MM.1S (cell line): ENCODE data around the gene CUL3.

Experiments
- DNase-seq: peaks from one replicate; pipeline ENCODE4 v3.0.0-alpha.2; 2015
- H2AFZ ChIP-seq: fragments of 300-600 bp; sonication (generic); 2 replicates; pipeline ENCODE4 v1.6.0; 2016; ENCODE audit warnings: antibody characterized with exemption, low read length
- H3F3A ChIP-seq: fragments of 300-600 bp; sonication (generic); 2 replicates; pipeline ENCODE4 v1.6.1; 2016; ENCODE audit warnings: mild to moderate bottlenecking, antibody characterized with exemption, low read length, moderate library complexity, mixed read lengths; ENCODE audit not compliant: insufficient read depth
- H3K27ac ChIP-seq: fragments of 300-600 bp; sonication (generic); 2 replicates; pipeline ENCODE4 v1.5.1; 2016; ENCODE audit warnings: mild to moderate bottlenecking, low read length
- H3K27me3 ChIP-seq: fragments of 300-600 bp; sonication (generic); replicated peaks from 2 replicates; pipeline ENCODE4 v1.6.0; 2016; ENCODE audit warnings: low read length; ENCODE audit not compliant: insufficient read depth
- H3K36me3 ChIP-seq: fragments of 300-600 bp; sonication (generic); replicated peaks from 2 replicates; pipeline ENCODE4 v1.6.1; 2016; ENCODE audit warnings: mild to moderate bottlenecking, low read length, mixed read lengths; ENCODE audit not compliant: insufficient read depth
- H3K4me1 ChIP-seq: fragments of 300-600 bp; sonication (generic); 2 replicates; pipeline ENCODE4 v1.6.1; 2016; ENCODE audit warnings: low read length, mixed read lengths
- H3K4me2 ChIP-seq: fragments of 300-600 bp; sonication (generic); 2 replicates; pipeline ENCODE4 v1.6.0; 2016; ENCODE audit warnings: low read depth, low read length
- H3K4me3 ChIP-seq: fragments of 300-600 bp; sonication (generic); 2 replicates; pipeline ENCODE4 v1.5.1; 2016; ENCODE audit warnings: low read length, mixed read lengths
- H3K79me2 ChIP-seq: fragments of 300-600 bp; sonication (generic); 2 replicates; pipeline ENCODE4 v1.6.1; 2016; ENCODE audit warnings: mixed run types, low read length, mixed read lengths
- H3K9ac ChIP-seq: fragments of 300-600 bp; sonication (generic); 2 replicates; pipeline ENCODE4 v1.6.1; 2016; ENCODE audit warnings: low read length, mixed read lengths
- H3K9me2 ChIP-seq: fragments of 300-600 bp; sonication (generic); replicated peaks from 2 replicates; pipeline ENCODE4 v1.6.1; 2016; ENCODE audit warnings: mild to moderate bottlenecking, low read length, mixed read lengths; ENCODE audit not compliant: insufficient read depth
- H3K9me3 ChIP-seq: fragments of 300-600 bp; sonication (generic); replicated peaks from 2 replicates; pipeline ENCODE4 v1.6.1; 2016; ENCODE audit warnings: mild to moderate bottlenecking, low read length, mixed read lengths; ENCODE audit not compliant: insufficient read depth
- H4K20me1 ChIP-seq: fragments of 300-600 bp; sonication (generic); 2 replicates; pipeline ENCODE4 v1.6.1; 2016; ENCODE audit warnings: mild to moderate bottlenecking, low read length, moderate library complexity, mixed read lengths; ENCODE audit not compliant: insufficient read depth
- CTCF ChIP-seq: fragments of 300-600 bp; sonication (generic); IDR thresholded peaks from 2 replicates; pipeline ENCODE4 v1.5.1; 2016; ENCODE audit warnings: antibody characterized with exemption, low read length, mixed read lengths
- EZH2 ChIP-seq: fragments of 300-600 bp; sonication (generic); optimal IDR thresholded peaks from 2 replicates; pipeline ENCODE3; 2017; ENCODE audit warnings: low read depth, mild to moderate bottlenecking, antibody characterized with exemption, low read length, mixed read lengths
- EZH2phosphoT487 ChIP-seq: fragments of 300-600 bp; sonication (generic); IDR thresholded peaks from 2 replicates; pipeline ENCODE4 v1.6.1; 2018; ENCODE audit warnings: antibody characterized with exemption, low read length

CUL3 gene

GRCh38 chr2:224444783-224445182 lies 140.4 kb downstream of the CUL3 start:
- Histone ChIP-seq H3K9me2 (no peaks in the 10 kb centered on the region), H4K20me1 (no peaks in the 10 kb centered on the region), H3K4me2 (no peak overlapping the region), H3K36me3 (no peaks in the 10 kb centered on the region), H2AFZ (no peak overlapping the region), H3K9me3 (no peaks in the 10 kb centered on the region), H3K4me1 (no peaks in the 10 kb centered on the region), H3K79me2 (no peaks in the 10 kb centered on the region), H3K4me3 (no peak overlapping the region), H3K27ac (no peak overlapping the region), H3K9ac (no peak overlapping the region), H3K27me3 (no peaks in the 10 kb centered on the region), H3F3A (no peaks in the 10 kb centered on the region)
- DNase-seq: no peak
- TF ChIP-seq CTCF (no peak), EZH2phosphoT487 (no peak), EZH2 (no peak)

- H3K4me1 ChIP-seq: no peaks in the 10 kb centered on the region
- TF ChIP-seq CTCF (no peak), EZH2 (no peak), EZH2phosphoT487 (no peak)
- no peaks in the 10 kb centered on the region for H3K9me2 ChIP-seq
- no peak overlapping the region for H3K9ac ChIP-seq
- no peak overlapping the region for H3K4me3 ChIP-seq
- no peaks in the 10 kb centered on the region for H4K20me1 ChIP-seq
- H2AFZ ChIP-seq: no peak overlapping the region
- no peaks in the 10 kb centered on the region for H3K9me3 ChIP-seq
- no peak overlapping the region for H3K4me2 ChIP-seq
- no peaks in the 10 kb centered on the region for H3K79me2 ChIP-seq
- H3F3A ChIP-seq: no peaks in the 10 kb centered on the region
- no peak overlapping the region for H3K27ac ChIP-seq
- H3K36me3 ChIP-seq: no peaks in the 10 kb centered on the region
- no peaks in the 10 kb centered on the region for H3K27me3 ChIP-seq
- DNase-seq: no peak
Measured at GRCh38 chr2:224444021-224444420, 141.1 kb downstream of the CUL3 start.

- H3K36me3 ChIP-seq: no peaks in the 10 kb centered on the region
- peak overlapping the region; percentile 83 for H2AFZ ChIP-seq
- no peaks in the 10 kb centered on the region for H3F3A ChIP-seq
- H3K79me2 ChIP-seq: no peaks in the 10 kb centered on the region
- H3K27ac ChIP-seq: no peak overlapping the region
- H3K4me2 ChIP-seq: peak overlapping the region; percentile 85
- H3K9me3 ChIP-seq: no peaks in the 10 kb centered on the region
- peak overlapping the region; percentile 45; the same call in 1 of the 2 replicates for H3K9ac ChIP-seq
- no peaks in the 10 kb centered on the region for H4K20me1 ChIP-seq
- H3K4me1 ChIP-seq: no peaks in the 10 kb centered on the region
- no peaks in the 10 kb centered on the region for H3K9me2 ChIP-seq
- H3K27me3 ChIP-seq: no peaks in the 10 kb centered on the region
- no peak for TF ChIP-seq CTCF
- TF ChIP-seq EZH2: no peak
- no peak for TF ChIP-seq EZH2phosphoT487
- H3K4me3 ChIP-seq: peak overlapping the region; percentile 65
- DNase-seq: peak; percentile 8
Measured at GRCh38 chr2:224442071-224442967, 142.8 kb downstream of the CUL3 start.
